ENCODE results near the gene YAF2. TPM values are rescaled to one million over a fixed set of nuclear protein-coding genes. Genes with fewer than 3 reads are reported as not detected.
A peak's percentile ranks its signal among the peaks of the same experiment; 100 is the strongest.

YAF2 gene
- total and polyA plus RNA-seq, 4 donors, result 29.0 to 54.9 (median 36.2) TPM

GRCh38 chr12:42278128-42278510 lies 40.1 kb upstream of the YAF2 start:
- Histone ChIP-seq H3K9me3 (ENCODE audit: control insufficient read depth, insufficient read depth, low read length) (no peaks in the 10 kb centered on the region), H3K27me3 (ENCODE audit: control insufficient read depth, insufficient read depth, low read length) (no peaks in the 10 kb centered on the region), H3K4me3 (ENCODE audit: low read depth, low read length) (no peak overlapping the region), H3K36me3 (ENCODE audit: control insufficient read depth, insufficient read depth, low read length) (no peaks in the 10 kb centered on the region), H3K27ac (ENCODE audit: low read depth, low read length) (no peak overlapping the region), H3K4me1 (ENCODE audit: control insufficient read depth, insufficient read depth, low read length) (no peaks in the 10 kb centered on the region)
- DNase-seq (ENCODE audit: low read depth in 4 of 6, low spot score in 6 of 6), result no peak

GRCh38 chr12:42277396-42278127 lies 39.5 kb upstream of the YAF2 start:
- DNase-seq (ENCODE audit: low read depth in 4 of 6, low spot score in 6 of 6), result peak in 1 of 6 donors; percentile 42
- Histone ChIP-seq H3K27ac (ENCODE audit: low read depth, low read length) (no peak overlapping the region), H3K36me3 (ENCODE audit: control insufficient read depth, insufficient read depth, low read length) (no peaks in the 10 kb centered on the region), H3K4me3 (ENCODE audit: low read depth, low read length) (no peak overlapping the region), H3K4me1 (ENCODE audit: control insufficient read depth, insufficient read depth, low read length) (no peaks in the 10 kb centered on the region), H3K9me3 (ENCODE audit: control insufficient read depth, insufficient read depth, low read length) (no peaks in the 10 kb centered on the region), H3K27me3 (ENCODE audit: control insufficient read depth, insufficient read depth, low read length) (no peaks in the 10 kb centered on the region)
- WGBS (ENCODE audit: insufficient coverage), result 88% methylated on average over 4 of the region's 6 CpGs

GRCh38 chr12:42275499-42275898 lies 37.5 kb upstream of the YAF2 start:
- 64% methylated on average over 2 of the region's 4 CpGs for WGBS (ENCODE audit: insufficient coverage)
- Histone ChIP-seq H3K27ac (ENCODE audit: low read depth, low read length) (no peak overlapping the region), H3K36me3 (ENCODE audit: control insufficient read depth, insufficient read depth, low read length) (no peaks in the 10 kb centered on the region), H3K9me3 (ENCODE audit: control insufficient read depth, insufficient read depth, low read length) (no peaks in the 10 kb centered on the region), H3K4me1 (ENCODE audit: control insufficient read depth, insufficient read depth, low read length) (no peaks in the 10 kb centered on the region), H3K27me3 (ENCODE audit: control insufficient read depth, insufficient read depth, low read length) (no peaks in the 10 kb centered on the region), H3K4me3 (ENCODE audit: low read depth, low read length) (no peak overlapping the region)
- DNase-seq (ENCODE audit: low read depth in 4 of 6, low spot score in 6 of 6), result no peak

GRCh38 chr12:42273706-42274105 lies 35.7 kb upstream of the YAF2 start:
- H3K4me3 ChIP-seq (ENCODE audit: low read depth, low read length), result no peak overlapping the region

GRCh38 chr12:42270596-42270995 lies 32.5 kb upstream of the YAF2 start:
- Histone ChIP-seq H3K27ac (ENCODE audit: low read depth, low read length) (no peak overlapping the region), H3K36me3 (ENCODE audit: control insufficient read depth, insufficient read depth, low read length) (no peaks in the 10 kb centered on the region), H3K4me3 (ENCODE audit: low read depth, low read length) (no peak overlapping the region), H3K27me3 (ENCODE audit: control insufficient read depth, insufficient read depth, low read length) (no peaks in the 10 kb centered on the region), H3K9me3 (ENCODE audit: control insufficient read depth, insufficient read depth, low read length) (no peaks in the 10 kb centered on the region), H3K4me1 (ENCODE audit: control insufficient read depth, insufficient read depth, low read length) (no peaks in the 10 kb centered on the region)
- 50% methylated on average over 1 of the region's 4 CpGs for WGBS (ENCODE audit: insufficient coverage)
- no peak for DNase-seq (ENCODE audit: low read depth in 4 of 6, low spot score in 6 of 6)

More at GRCh38 chr12:42273706-42274105, 35.7 kb upstream of the YAF2 start:
- 98% methylated on average over 18 of the region's 21 CpGs for WGBS (ENCODE audit: insufficient coverage)
- Histone ChIP-seq H3K4me1 (ENCODE audit: control insufficient read depth, insufficient read depth, low read length) (no peaks in the 10 kb centered on the region), H3K36me3 (ENCODE audit: control insufficient read depth, insufficient read depth, low read length) (no peaks in the 10 kb centered on the region), H3K27ac (ENCODE audit: low read depth, low read length) (no peak overlapping the region), H3K9me3 (ENCODE audit: control insufficient read depth, insufficient read depth, low read length) (no peaks in the 10 kb centered on the region), H3K27me3 (ENCODE audit: control insufficient read depth, insufficient read depth, low read length) (no peaks in the 10 kb centered on the region)
- no peak for DNase-seq (ENCODE audit: low read depth in 4 of 6, low spot score in 6 of 6)

GRCh38 chr12:42267413-42268190 lies 29.6 kb upstream of the YAF2 start:
- Histone ChIP-seq H3K27me3 (ENCODE audit: control insufficient read depth, insufficient read depth, low read length) (no peaks in the 10 kb centered on the region), H3K9me3 (ENCODE audit: control insufficient read depth, insufficient read depth, low read length) (no peaks in the 10 kb centered on the region), H3K36me3 (ENCODE audit: control insufficient read depth, insufficient read depth, low read length) (no peaks in the 10 kb centered on the region), H3K4me3 (ENCODE audit: low read depth, low read length) (no peak overlapping the region), H3K4me1 (ENCODE audit: control insufficient read depth, insufficient read depth, low read length) (no peaks in the 10 kb centered on the region), H3K27ac (ENCODE audit: low read depth, low read length) (no peak overlapping the region)
- 92% methylated on average over 13 of the region's 15 CpGs for WGBS (ENCODE audit: insufficient coverage)
- DNase-seq (ENCODE audit: low read depth in 4 of 6, low spot score in 6 of 6), result no peak

GRCh38 chr12:42266579-42267230 lies 28.7 kb upstream of the YAF2 start:
- 92% methylated on average over 15 of the region's 17 CpGs for WGBS (ENCODE audit: insufficient coverage)
- Histone ChIP-seq H3K4me1 (ENCODE audit: control insufficient read depth, insufficient read depth, low read length) (no peaks in the 10 kb centered on the region), H3K36me3 (ENCODE audit: control insufficient read depth, insufficient read depth, low read length) (no peaks in the 10 kb centered on the region), H3K4me3 (ENCODE audit: low read depth, low read length) (no peak overlapping the region), H3K27me3 (ENCODE audit: control insufficient read depth, insufficient read depth, low read length) (no peaks in the 10 kb centered on the region), H3K27ac (ENCODE audit: low read depth, low read length) (no peak overlapping the region), H3K9me3 (ENCODE audit: control insufficient read depth, insufficient read depth, low read length) (no peaks in the 10 kb centered on the region)
- no peak for DNase-seq (ENCODE audit: low read depth in 4 of 6, low spot score in 6 of 6)

- DNase-seq (ENCODE audit: low read depth in 4 of 6, low spot score in 6 of 6), result no peak
- no CpG with 5 or more reads among the region's 2 CpGs for WGBS (ENCODE audit: insufficient coverage)
- H3K4me3 ChIP-seq (ENCODE audit: low read depth, low read length), result no peak overlapping the region
Measured at GRCh38 chr12:42262271-42262670, 24.2 kb upstream of the YAF2 start.

GRCh38 chr12:42261708-42262107 lies 23.7 kb upstream of the YAF2 start:
- Histone ChIP-seq H3K27me3 (ENCODE audit: control insufficient read depth, insufficient read depth, low read length) (no peaks in the 10 kb centered on the region), H3K9me3 (ENCODE audit: control insufficient read depth, insufficient read depth, low read length) (no peaks in the 10 kb centered on the region), H3K4me1 (ENCODE audit: control insufficient read depth, insufficient read depth, low read length) (no peaks in the 10 kb centered on the region), H3K4me3 (ENCODE audit: low read depth, low read length) (no peak overlapping the region), H3K36me3 (ENCODE audit: control insufficient read depth, insufficient read depth, low read length) (no peaks in the 10 kb centered on the region), H3K27ac (ENCODE audit: low read depth, low read length) (no peak overlapping the region)
- DNase-seq (ENCODE audit: low read depth in 4 of 6, low spot score in 6 of 6), result no peak
- no CpG with 5 or more reads among the region's 4 CpGs for WGBS (ENCODE audit: insufficient coverage)

More at GRCh38 chr12:42262271-42262670, 24.2 kb upstream of the YAF2 start:
- H3K27me3 ChIP-seq (ENCODE audit: control insufficient read depth, insufficient read depth, low read length), result no peaks in the 10 kb centered on the region
- no peak overlapping the region for H3K27ac ChIP-seq (ENCODE audit: low read depth, low read length)
- no peaks in the 10 kb centered on the region for H3K9me3 ChIP-seq (ENCODE audit: control insufficient read depth, insufficient read depth, low read length)
- H3K36me3 ChIP-seq (ENCODE audit: control insufficient read depth, insufficient read depth, low read length), result no peaks in the 10 kb centered on the region
- no peaks in the 10 kb centered on the region for H3K4me1 ChIP-seq (ENCODE audit: control insufficient read depth, insufficient read depth, low read length)

All from spinal cord (tissue), 10 donors.